OCI-LY7 (cell line): ENCODE measurements around the gene CCDC141. TPM values are rescaled to one million over a fixed set of nuclear protein-coding genes. Genes with fewer than 3 reads are reported as not detected.
"Not testable (repeated sequence)": the region's sequence is repeated elsewhere in the genome, so short reads cannot be mapped to it uniquely, and the experiment has no call there.

Source experiments
- BruUV-seq: library from RNA; stranded (reverse); fragments of 400-500 nt; replicated peaks from 2 replicates; lab custom pipeline; 2021; lab: Mats Ljungman, UMichigan
- CTCF ChIA-PET: fragments of 300-600 bp; sonication (Branson Sonifier 250); formaldehyde crosslinking; loops from one replicate; lab custom pipeline; 2022; ENCODE audit warnings: antibody characterized with exemption; ENCODE audit not compliant: unreplicated experiment; lab: Charles Lee
- POLR2A ChIA-PET: fragments of 300-600 bp; sonication (Branson Sonifier 250); formaldehyde crosslinking; loops from one replicate; lab custom pipeline; 2022; ENCODE audit warnings: antibody characterized with exemption; lab: Charles Lee
- DNase-seq: peaks from one replicate; pipeline ENCODE4 v3.0.0-alpha.2; 2015; ENCODE audit warnings: low spot score
- H2AFZ ChIP-seq: fragments of 200-600 bp; sonication (generic), shearing (Covaris generic); 2 replicates; pipeline ENCODE4 v1.6.1; 2014; ENCODE audit warnings: mild to moderate bottlenecking, antibody characterized with exemption, low read length, moderate library complexity
- H3K27ac ChIP-seq: fragments of 200-600 bp; sonication (generic); 2 replicates; pipeline ENCODE4 v1.5.1; 2014; ENCODE audit warnings: mixed run types, low read depth, mild to moderate bottlenecking, moderate library complexity, low read length, inconsistent platforms; ENCODE audit not compliant: poor library complexity, severe bottlenecking
- H3K36me3 ChIP-seq: fragments of 200-600 bp; sonication (generic); 2 replicates; pipeline ENCODE4 v1.6.1; 2014; ENCODE audit warnings: mild to moderate bottlenecking, antibody characterized with exemption, low read length, moderate library complexity, mixed read lengths; ENCODE audit not compliant: insufficient read depth
- H3K4me1 ChIP-seq: fragments of 200-600 bp; sonication (generic); 2 replicates; pipeline ENCODE4 v1.5.1; 2014; ENCODE audit warnings: mild to moderate bottlenecking, low read length; ENCODE audit not compliant: insufficient read depth, poor library complexity, severe bottlenecking
- H3K4me2 ChIP-seq: fragments of 200-600 bp; sonication (generic); 2 replicates; pipeline ENCODE4 v1.6.1; 2014; ENCODE audit warnings: mild to moderate bottlenecking, low read length
- H3K4me3 ChIP-seq: fragments of 200-600 bp; sonication (generic); 2 replicates; pipeline ENCODE4 v1.5.1; 2014; ENCODE audit warnings: mild to moderate bottlenecking, low read depth, low read length; ENCODE audit not compliant: poor library complexity, severe bottlenecking
- H3K79me2 ChIP-seq: fragments of 200-600 bp; sonication (generic); 2 replicates; pipeline ENCODE4 v1.6.1; 2016; ENCODE audit warnings: low read depth, mild to moderate bottlenecking, low read length, moderate library complexity, mixed read lengths; ENCODE audit not compliant: insufficient read depth
- H3K9me2 ChIP-seq: fragments of 200-600 bp; sonication (generic); 2 replicates; pipeline ENCODE4 v1.6.1; 2016; ENCODE audit warnings: mild to moderate bottlenecking, low read length, mixed read lengths; ENCODE audit not compliant: insufficient read depth
- H3K9me3 ChIP-seq: fragments of 200-600 bp; sonication (generic); 2 replicates; pipeline ENCODE4 v1.6.1; 2014; ENCODE audit warnings: mild to moderate bottlenecking, mixed run types, low read length, mixed read lengths
- H4K20me1 ChIP-seq: fragments of 200-600 bp; sonication (generic); 2 replicates; pipeline ENCODE4 v1.6.1; 2014; ENCODE audit warnings: mild to moderate bottlenecking, antibody characterized with exemption, low read length, moderate library complexity, mixed read lengths; ENCODE audit not compliant: insufficient read depth
- CTCF ChIP-seq: fragments of 200-600 bp; sonication (generic); conservative IDR thresholded peaks from 2 replicates; pipeline ENCODE4 v1.5.1; 2014; ENCODE audit warnings: mild to moderate bottlenecking, antibody characterized with exemption, low read length, moderate library complexity, mixed read lengths
- EZH2phosphoT487 ChIP-seq: fragments of 200-600 bp; sonication (generic); IDR thresholded peaks from 2 replicates; pipeline ENCODE4 v1.6.1; 2018; ENCODE audit warnings: low read depth, borderline replicate concordance, mild to moderate bottlenecking, mixed run types, antibody characterized with exemption, low read length, moderate library complexity, mixed read lengths
- intact Hi-C: fragments of 100-400 bp; cut with micrococcal nuclease; formaldehyde crosslinking; loops from one replicate; pipeline ENCODE4 v1.10.0; 2022; ENCODE audit not compliant: unreplicated experiment
- total RNA-seq, 2 experiments: library from RNA; depleted of rRNA in 1 of 2; stranded (reverse); fragments of >200 nt in 1 of 2; shearing (Covaris generic) in 1 of 2; gene quantifications; 2 replicates each; pipeline ENCODE4 v1.2.3, GENCODE V29; 2014 to 2022

Gene CCDC141
- total RNA-seq, 2 experiments from 2014 or later: 0.32 TPM; not detected in 1

GRCh38 chr2:179096090-179096489, 46.2 kb upstream of the CCDC141 start:
- H3K4me2 ChIP-seq: peak overlapping the region; percentile 59

GRCh38 chr2:179092912-179093311, 43.0 kb upstream of the CCDC141 start:
- CTCF ChIA-PET, DNase-seq, intact Hi-C loops, H3K9me3 ChIP-seq, H3K36me3 ChIP-seq, H3K4me2 ChIP-seq, H2AFZ ChIP-seq, BruUV-seq, H3K27ac ChIP-seq, H3K79me2 ChIP-seq, H3K4me3 ChIP-seq, H4K20me1 ChIP-seq, H3K9me2 ChIP-seq, POLR2A ChIA-PET: not testable (repeated sequence)
- peaks cover 37% of the 10 kb centered on the region for H3K4me1 ChIP-seq

More at GRCh38 chr2:179096090-179096489, 46.2 kb upstream of the CCDC141 start:
- ChIA-PET CTCF (interaction anchor here (0.9 kb wide), 1 partner anchor 11 kb away, joined by 3 read pairs; no protein-coding TSS in a partner anchor), POLR2A (interaction anchor here (0.7 to 3.4 kb wide), 4 partner anchors 10 to 592 kb away, joined by 3 to 16 read pairs (median 4); no protein-coding TSS in a partner anchor)
- BruUV-seq: no TSS peak
- Histone ChIP-seq H3K9me2 (no peaks in the 10 kb centered on the region), H2AFZ (peak overlapping the region; percentile 52; the same call in 1 of the 2 replicates), H3K9me3 (0 out of 2 replicates have a peak, but pooled peaks cover 3% of the 10 kb centered on the region), H4K20me1 (no peaks in the 10 kb centered on the region), H3K36me3 (no peaks in the 10 kb centered on the region; the same call in 1 of the 2 replicates), H3K4me1 (peaks cover 46% of the 10 kb centered on the region), H3K27ac (peak overlapping the region; percentile 56), H3K4me3 (peak overlapping the region; percentile 12), H3K79me2 (no peaks in the 10 kb centered on the region)
- intact Hi-C loops: loop anchor here (5.0 kb wide), 1 partner anchor 64 kb away; no protein-coding TSS in a partner anchor
- peak; percentile 83 for DNase-seq
- TF ChIP-seq CTCF (no peak), EZH2phosphoT487 (no peak)

- DNase-seq: no peak
- CTCF ChIA-PET: no interaction called here
- no peaks in the 10 kb centered on the region for H4K20me1 ChIP-seq
- H3K36me3 ChIP-seq: no peaks in the 10 kb centered on the region
- no peaks in the 10 kb centered on the region for H3K4me1 ChIP-seq
- H3K9me2 ChIP-seq: no peaks in the 10 kb centered on the region
- TF ChIP-seq CTCF: no peak
- TF ChIP-seq EZH2phosphoT487: no peak
- intact Hi-C loops: no loop called here
- H3K79me2 ChIP-seq: no peaks in the 10 kb centered on the region
- no TSS peak for BruUV-seq
- POLR2A ChIA-PET: interaction anchor here (1.0 kb wide), 1 partner anchor 33 kb away, joined by 3 read pairs; the partner anchor contains the start of gene CCDC141
- no peak overlapping the region for H3K27ac ChIP-seq
- H3K4me3 ChIP-seq: no peak overlapping the region
- no peaks in the 10 kb centered on the region for H3K9me3 ChIP-seq
- H3K4me2 ChIP-seq: no peak overlapping the region
- no peak overlapping the region for H2AFZ ChIP-seq
These were observed 32.8 kb upstream of the CCDC141 start for GRCh38 chr2:179082697-179083096.
